Liver (tissue), 9 donors: ENCODE data around the gene EXD3. TPM values are rescaled to one million over a fixed set of nuclear protein-coding genes. Genes with fewer than 3 reads are reported as not detected.

ENCODE experiments used
- DNase-seq: peaks from one replicate; pipeline ENCODE4 v3.0.0-alpha.2; 2017; ENCODE audit warnings: low spot score
- H3K27ac ChIP-seq, 2 donors: one replicate each; pipeline ENCODE4 v1.7.0; 2013; ENCODE audit warnings: inconsistent platforms in 2 of 2, low read length in 2 of 2, control low read depth in 1 of 2, low read depth in 1 of 2, mild to moderate bottlenecking in 1 of 2
- H3K27me3 ChIP-seq, 4 donors: one replicate each; pipeline versions ENCODE4 v1.6.1 to v1.7.0; 2013; ENCODE audit warnings: low read length in 3 of 4, inconsistent platforms in 1 of 4, mild to moderate bottlenecking in 1 of 4, moderate library complexity in 1 of 4; ENCODE audit not compliant: control insufficient read depth in 4 of 4, insufficient read depth in 4 of 4
- H3K36me3 ChIP-seq, 4 donors: one replicate each; pipeline versions ENCODE4 v1.6.1 to v1.7.0; 2013; ENCODE audit warnings: low read length in 3 of 4, mild to moderate bottlenecking in 3 of 4, low read depth in 1 of 4, moderate library complexity in 1 of 4; ENCODE audit not compliant: control insufficient read depth in 4 of 4, insufficient read depth in 3 of 4
- H3K4me1 ChIP-seq, 4 donors: one replicate each; pipeline versions ENCODE4 v1.6.1 to v1.7.0; 2013; ENCODE audit warnings: low read length in 3 of 4, mild to moderate bottlenecking in 3 of 4, moderate library complexity in 1 of 4; ENCODE audit not compliant: control insufficient read depth in 4 of 4, insufficient read depth in 4 of 4
- H3K4me3 ChIP-seq, 3 donors: one replicate each; pipeline versions ENCODE4 v1.6.1 to v1.7.0; 2013; ENCODE audit warnings: low read length in 3 of 3, control low read depth in 1 of 3, low read depth in 1 of 3, mild to moderate bottlenecking in 1 of 3
- H3K9ac ChIP-seq, 2 donors: one replicate each; pipeline ENCODE4 v1.7.0; 2013; ENCODE audit warnings: low read length in 2 of 2, mild to moderate bottlenecking in 2 of 2, moderate library complexity in 2 of 2, control low read depth in 1 of 2, low read depth in 1 of 2
- H3K9me3 ChIP-seq, 4 donors: one replicate each; pipeline versions ENCODE4 v1.6.1 to v1.7.0; 2013; ENCODE audit warnings: low read length in 3 of 4; ENCODE audit not compliant: control insufficient read depth in 4 of 4
- FOXA2 ChIP-seq: IDR thresholded peaks from 2 replicates; pipeline ENCODE4 v1.6.1; 2016; ENCODE audit warnings: antibody characterized with exemption
- JUND ChIP-seq, 2 donors: IDR thresholded peaks; 2 replicates each; pipeline ENCODE4 v1.6.1; 2016; ENCODE audit warnings: antibody characterized with exemption in 2 of 2
- YY1 ChIP-seq: IDR thresholded peaks from 2 replicates; pipeline ENCODE4 v1.6.1; 2016; ENCODE audit warnings: antibody characterized with exemption, mild to moderate bottlenecking
- WGBS: extraction: QIAGEN DNeasy Blood & Tissue Kit; methylation state at CpG from one replicate; pipeline ENCODE4 v1.1.7; 2013; 5-methylcytosine and 5-hydroxymethylcytosine counted together
- polyA plus RNA-seq, 2 donors: library from polyadenylated mRNA; stranded (reverse) in 1 of 2; unstranded in 1 of 2; fragments of 200-250 nt in 1 of 2; fragments of >200 nt in 1 of 2; fragmentation: Nextera tagmentation in 1 of 2; extraction: Ambion mirVana in 1 of 2; gene quantifications; one replicate each; pipeline versions ENCODE4 v1.2.1 to v1.2.3, GENCODE V29; 2013 to 2015
- total RNA-seq, 2 donors: library from RNA; depleted of rRNA; stranded (reverse); fragments of >200 nt; gene quantifications; one replicate each; pipeline ENCODE4 v1.2.3, GENCODE V29; 2014
- TF ChIP-seq, protein P1 (sequence below): IDR thresholded peaks from 2 replicates; pipeline ENCODE4 v1.6.1; 2016; ENCODE audit warnings: antibody characterized with exemption, mild to moderate bottlenecking
- TF ChIP-seq, protein P2 (sequence below): IDR thresholded peaks from 2 replicates; pipeline ENCODE4 v1.6.1; 2016; ENCODE audit warnings: antibody characterized with exemption
- donor health status: healthy.
- donor health status: healthy.
- donor health status: healthy.
- donor health status: healthy.
- donor health status: healthy.

EXD3 gene
- total and polyA plus RNA-seq, 4 donors, result 2.5 to 6.7 (median 3.7) TPM

DNA sequence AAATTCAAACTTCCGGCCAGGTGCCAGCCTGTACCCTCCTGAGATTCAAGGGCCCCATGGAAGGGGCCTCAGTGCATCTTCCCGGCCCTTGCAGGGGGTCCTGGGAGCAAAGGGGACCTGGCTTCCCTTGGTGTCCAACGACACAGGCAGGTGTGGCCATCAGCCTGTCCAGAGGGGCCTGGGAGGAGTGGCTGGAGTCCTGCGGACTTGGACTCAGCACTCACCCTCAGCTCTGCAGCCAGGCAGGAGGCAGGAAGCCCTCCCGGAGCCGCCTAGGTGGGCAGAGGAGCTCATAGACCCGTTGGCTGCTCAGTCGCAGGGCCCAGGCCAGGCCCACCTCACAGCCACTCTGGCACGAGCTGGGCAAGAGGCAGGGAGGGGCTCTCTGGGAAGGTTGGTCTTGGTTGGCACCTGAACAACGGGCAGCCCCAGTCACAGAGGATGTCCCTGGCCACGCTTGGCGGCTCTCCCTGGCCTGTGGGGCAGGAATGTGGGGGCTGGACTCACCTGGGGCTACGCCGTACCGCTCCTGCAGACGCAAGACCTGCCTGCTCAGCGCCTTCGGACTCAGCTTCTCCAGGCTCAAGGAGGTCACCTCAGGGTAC, 67.1 kb downstream of the EXD3 start:
- Histone ChIP-seq H3K4me1 (no peaks in the 10 kb centered on the region), H3K9me3 (peaks cover 5 to 13% (median 9%) of the 10 kb centered on the region in 4 donors), H3K27me3 (no peaks in the 10 kb centered on the region), H3K27ac (no peak overlapping the region), H3K9ac (no peak overlapping the region), H3K36me3 (no peaks in the 10 kb centered on the region), H3K4me3 (no peak overlapping the region)
- DNase-seq, result no peak
- WGBS, result 91% methylated on average over 18 of the region's 18 CpGs
- no peak for TF ChIP-seq JUND (IDR thresholded peaks at IDR 0.05)

- Histone ChIP-seq H3K27me3 (no peaks in the 10 kb centered on the region), H3K9ac (no peak overlapping the region), H3K9me3 (peaks cover 5 to 13% (median 9%) of the 10 kb centered on the region in 4 donors), H3K4me3 (no peak overlapping the region), H3K4me1 (no peaks in the 10 kb centered on the region), H3K27ac (no peak overlapping the region), H3K36me3 (no peaks in the 10 kb centered on the region)
- TF ChIP-seq, protein P1, sequence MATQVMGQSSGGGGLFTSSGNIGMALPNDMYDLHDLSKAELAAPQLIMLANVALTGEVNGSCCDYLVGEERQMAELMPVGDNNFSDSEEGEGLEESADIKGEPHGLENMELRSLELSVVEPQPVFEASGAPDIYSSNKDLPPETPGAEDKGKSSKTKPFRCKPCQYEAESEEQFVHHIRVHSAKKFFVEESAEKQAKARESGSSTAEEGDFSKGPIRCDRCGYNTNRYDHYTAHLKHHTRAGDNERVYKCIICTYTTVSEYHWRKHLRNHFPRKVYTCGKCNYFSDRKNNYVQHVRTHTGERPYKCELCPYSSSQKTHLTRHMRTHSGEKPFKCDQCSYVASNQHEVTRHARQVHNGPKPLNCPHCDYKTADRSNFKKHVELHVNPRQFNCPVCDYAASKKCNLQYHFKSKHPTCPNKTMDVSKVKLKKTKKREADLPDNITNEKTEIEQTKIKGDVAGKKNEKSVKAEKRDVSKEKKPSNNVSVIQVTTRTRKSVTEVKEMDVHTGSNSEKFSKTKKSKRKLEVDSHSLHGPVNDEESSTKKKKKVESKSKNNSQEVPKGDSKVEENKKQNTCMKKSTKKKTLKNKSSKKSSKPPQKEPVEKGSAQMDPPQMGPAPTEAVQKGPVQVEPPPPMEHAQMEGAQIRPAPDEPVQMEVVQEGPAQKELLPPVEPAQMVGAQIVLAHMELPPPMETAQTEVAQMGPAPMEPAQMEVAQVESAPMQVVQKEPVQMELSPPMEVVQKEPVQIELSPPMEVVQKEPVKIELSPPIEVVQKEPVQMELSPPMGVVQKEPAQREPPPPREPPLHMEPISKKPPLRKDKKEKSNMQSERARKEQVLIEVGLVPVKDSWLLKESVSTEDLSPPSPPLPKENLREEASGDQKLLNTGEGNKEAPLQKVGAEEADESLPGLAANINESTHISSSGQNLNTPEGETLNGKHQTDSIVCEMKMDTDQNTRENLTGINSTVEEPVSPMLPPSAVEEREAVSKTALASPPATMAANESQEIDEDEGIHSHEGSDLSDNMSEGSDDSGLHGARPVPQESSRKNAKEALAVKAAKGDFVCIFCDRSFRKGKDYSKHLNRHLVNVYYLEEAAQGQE, result no peak
- TF ChIP-seq, protein P2, sequence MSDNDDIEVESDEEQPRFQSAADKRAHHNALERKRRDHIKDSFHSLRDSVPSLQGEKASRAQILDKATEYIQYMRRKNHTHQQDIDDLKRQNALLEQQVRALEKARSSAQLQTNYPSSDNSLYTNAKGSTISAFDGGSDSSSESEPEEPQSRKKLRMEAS, result no peak
- TF ChIP-seq FOXA2 (no peak), JUND (IDR thresholded peaks at IDR 0.05) (no peak)
- 92% methylated on average over 29 of the region's 30 CpGs for WGBS
- DNase-seq, result no peak
These were observed 67.9 kb downstream of the EXD3 start for GRCh38 chr9:137354845-137355760.

DNA sequence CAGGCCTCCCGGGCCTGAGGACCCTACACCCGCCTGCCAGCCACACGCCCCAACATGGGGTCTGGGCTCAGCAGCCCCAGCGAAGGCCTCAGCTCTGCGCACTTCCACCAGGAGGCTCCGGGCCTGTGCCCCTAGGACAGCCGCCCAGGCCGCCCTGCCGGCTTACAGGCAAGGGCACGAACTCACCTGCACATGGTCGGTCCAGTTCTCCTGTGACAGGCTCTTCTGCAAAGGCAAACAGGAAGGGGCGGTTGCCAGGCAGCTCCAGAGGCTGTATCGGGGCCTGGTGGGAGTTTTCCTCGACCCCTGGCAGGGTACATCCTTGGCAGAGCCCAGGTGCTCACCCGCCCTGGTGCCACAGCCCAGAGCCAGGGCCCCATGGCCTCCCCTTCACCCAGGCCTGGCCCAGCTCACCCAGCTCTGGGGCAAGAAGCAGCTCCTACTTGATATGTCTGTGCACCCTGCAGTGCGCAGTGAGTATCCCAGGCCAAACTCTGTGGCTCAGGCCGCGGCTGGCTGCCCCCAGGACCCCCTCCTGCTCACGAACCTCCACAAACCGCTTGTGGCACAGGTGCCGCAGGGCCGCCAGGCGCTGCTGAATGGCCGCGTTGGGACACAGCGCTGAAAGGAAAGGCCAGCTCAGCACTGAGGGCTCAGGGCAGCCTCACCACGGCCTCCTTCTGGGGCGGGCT, 68.7 kb downstream of the EXD3 start:
- H3K27ac ChIP-seq, result peak overlapping the region in 1 of 2 donors; percentile 12
- no peaks in the 10 kb centered on the region for H3K36me3 ChIP-seq
- TF ChIP-seq YY1, result no peak
- H3K9me3 ChIP-seq, result peaks cover 5 to 13% (median 9%) of the 10 kb centered on the region in 4 donors
- H3K4me1 ChIP-seq, result no peaks in the 10 kb centered on the region
- no peak for DNase-seq
- no peaks in the 10 kb centered on the region for H3K27me3 ChIP-seq
- H3K9ac ChIP-seq, result no peak overlapping the region
- no peak overlapping the region for H3K4me3 ChIP-seq
- WGBS, result 89% methylated on average over 28 of the region's 28 CpGs
